Activated naive CD4-positive, alpha-beta T cell treated with anti-CD3 and anti-CD28 coated beads, Interleukin-2, amount 50 U/mL, for 72 hours (primary cell): ENCODE data around the gene PATJ. TPM values are rescaled to one million over a fixed set of nuclear protein-coding genes. Genes with fewer than 3 reads are reported as not detected.
"Not testable (repeated sequence)": the region's sequence is repeated elsewhere in the genome, so short reads cannot be mapped to it uniquely, and the experiment has no call there.

ENCODE experiments used
- ATAC-seq, 2 donors: fragments of 150-1000 bp; cut with Tn5 transposase; 2 replicates each; pipeline ENCODE4 v1.10.0; 2021; ENCODE audit warnings: mild to moderate bottlenecking in 2 of 2, moderate library complexity in 2 of 2
- DNase-seq, 2 donors: peaks; one replicate each; pipeline ENCODE4 v3.0.0; 2021 to 2022; ENCODE audit warnings: low spot score in 2 of 2
- H3K27ac Mint-ChIP-seq, 2 donors: one replicate each; pipeline ENCODE4 v1.8.0; 2022; ENCODE audit warnings: mild to moderate bottlenecking in 2 of 2, mixed read lengths in 2 of 2
- H3K36me3 Mint-ChIP-seq, 2 donors: one replicate each; pipeline ENCODE4 v1.8.0; 2022; ENCODE audit warnings: mixed read lengths in 2 of 2
- H3K9me3 Mint-ChIP-seq, 2 donors: one replicate each; pipeline ENCODE4 v1.8.0; 2022; ENCODE audit warnings: mixed read lengths in 2 of 2
- total RNA-seq, 2 donors: library from RNA; stranded (reverse); gene quantifications; one replicate each; pipeline ENCODE4 v1.2.3, GENCODE V29; 2022

The PATJ gene
- total RNA-seq, 2 donors from 2014 or later = 21.5 to 24.7 TPM

GRCh38 chr1:62185677-62186076 is 443.4 kb downstream of the PATJ start:
- DNase-seq = no peak
- Mint-ChIP-seq H3K27ac (no peak overlapping the region), H3K36me3 (no peaks in the 10 kb centered on the region), H3K9me3 (no peaks in the 10 kb centered on the region)
- ATAC-seq = no peak

GRCh38 chr1:62187548-62187947 is 445.3 kb downstream of the PATJ start:
- no peak for ATAC-seq
- no peaks in the 10 kb centered on the region for H3K36me3 Mint-ChIP-seq
- no peaks in the 10 kb centered on the region for H3K9me3 Mint-ChIP-seq
- no peak for DNase-seq
- H3K27ac Mint-ChIP-seq = no peak overlapping the region

- DNase-seq = no peak
- no peak for ATAC-seq
- Mint-ChIP-seq H3K27ac (no peak overlapping the region), H3K36me3 (no peaks in the 10 kb centered on the region), H3K9me3 (no peaks in the 10 kb centered on the region)
These were observed 445.8 kb downstream of the PATJ start for GRCh38 chr1:62188111-62188510.

GRCh38 chr1:62194651-62195544 is 452.6 kb downstream of the PATJ start, which contains the start of gene L1TD1:
TSS of gene L1TD1 (plus strand) at chr1:62194849. CDS start at chr1:62206629, 11,780 bp downstream.
- ATAC-seq = peak in 1 of 2 donors; percentile 7
- no peak for DNase-seq
- Mint-ChIP-seq H3K27ac (no peak within 1 kb of the TSS), H3K36me3 (peaks cover 0 to 11% of the 10 kb centered on the region in 2 donors), H3K9me3 (no peaks in the 10 kb centered on the region)

- DNase-seq (no peak), ATAC-seq (no peak)
- no peak overlapping the region for H3K27ac Mint-ChIP-seq
- no peaks in the 10 kb centered on the region for H3K9me3 Mint-ChIP-seq
- peaks cover 0 to 11% of the 10 kb centered on the region in 2 donors for H3K36me3 Mint-ChIP-seq
These were observed 453.9 kb downstream of the PATJ start for GRCh38 chr1:62196086-62196690.

GRCh38 chr1:62198069-62198780 is 455.9 kb downstream of the PATJ start:
- peaks cover 0 to 11% of the 10 kb centered on the region in 2 donors for H3K36me3 Mint-ChIP-seq
- no peak for DNase-seq
- no peak overlapping the region for H3K27ac Mint-ChIP-seq
- no peak for ATAC-seq
- H3K9me3 Mint-ChIP-seq = no peaks in the 10 kb centered on the region

GRCh38 chr1:62198781-62199125 is 456.5 kb downstream of the PATJ start:
- DNase-seq (no peak), ATAC-seq (no peak)
- peaks cover 0 to 11% of the 10 kb centered on the region in 2 donors for H3K36me3 Mint-ChIP-seq
- H3K27ac Mint-ChIP-seq = no peak overlapping the region
- H3K9me3 Mint-ChIP-seq = no peaks in the 10 kb centered on the region

- ATAC-seq (no peak), DNase-seq (no peak)
- H3K36me3 Mint-ChIP-seq = peaks cover 17 to 25% of the 10 kb centered on the region in 2 donors
- H3K9me3 Mint-ChIP-seq = peaks cover 19 to 27% of the 10 kb centered on the region in 2 donors
- H3K27ac Mint-ChIP-seq = no peak overlapping the region
These were observed 464.9 kb downstream of the PATJ start for GRCh38 chr1:62207187-62207586.

- DNase-seq (no peak), ATAC-seq (no peak)
- peaks cover 19 to 27% of the 10 kb centered on the region in 2 donors for H3K9me3 Mint-ChIP-seq
- no peak overlapping the region for H3K27ac Mint-ChIP-seq
- peaks cover 17 to 25% of the 10 kb centered on the region in 2 donors for H3K36me3 Mint-ChIP-seq
These were observed 465.8 kb downstream of the PATJ start for GRCh38 chr1:62208087-62208486.

- Mint-ChIP-seq H3K9me3 (peaks cover 19 to 27% of the 10 kb centered on the region in 2 donors), H3K36me3 (peaks cover 17 to 25% of the 10 kb centered on the region in 2 donors), H3K27ac (no peak overlapping the region)
- no peak for DNase-seq
- ATAC-seq = no peak
These were observed 466.7 kb downstream of the PATJ start for GRCh38 chr1:62208970-62209369.

- H3K27ac Mint-ChIP-seq = no peak overlapping the region
- DNase-seq (no peak), ATAC-seq (peak in 1 of 2 donors; percentile 31)
- H3K9me3 Mint-ChIP-seq = peaks cover 19 to 27% of the 10 kb centered on the region in 2 donors
- peaks cover 17 to 25% of the 10 kb centered on the region in 2 donors for H3K36me3 Mint-ChIP-seq
These were observed 467.8 kb downstream of the PATJ start for GRCh38 chr1:62209931-62210595.

- Mint-ChIP-seq H3K27ac (no peak overlapping the region), H3K36me3 (peaks cover 17 to 25% of the 10 kb centered on the region in 2 donors), H3K9me3 (peaks cover 19 to 27% of the 10 kb centered on the region in 2 donors)
- DNase-seq = no peak
- ATAC-seq = no peak
These were observed 468.7 kb downstream of the PATJ start for GRCh38 chr1:62210960-62211359.

GRCh38 chr1:62212411-62212810 is 470.1 kb downstream of the PATJ start:
- Mint-ChIP-seq H3K27ac (no peak overlapping the region), H3K36me3 (peaks cover 17 to 18% of the 10 kb centered on the region in 2 donors), H3K9me3 (peaks cover 15 to 18% of the 10 kb centered on the region in 2 donors)

GRCh38 chr1:62213075-62213914 is 471.0 kb downstream of the PATJ start:
- ATAC-seq (no peak), DNase-seq (no peak)
- H3K27ac Mint-ChIP-seq = no peak overlapping the region
- peaks cover 17 to 18% of the 10 kb centered on the region in 2 donors for H3K36me3 Mint-ChIP-seq
- H3K9me3 Mint-ChIP-seq = peaks cover 15 to 18% of the 10 kb centered on the region in 2 donors

More at GRCh38 chr1:62212411-62212810, 470.1 kb downstream of the PATJ start:
- ATAC-seq (no peak), DNase-seq (no peak)

- H3K27ac Mint-ChIP-seq = no peak overlapping the region
- no peak for DNase-seq
- no peaks in the 10 kb centered on the region for H3K9me3 Mint-ChIP-seq
- no peaks in the 10 kb centered on the region for H3K36me3 Mint-ChIP-seq
- no peak for ATAC-seq
These were observed 476.3 kb downstream of the PATJ start for GRCh38 chr1:62218604-62219003.

- not testable (repeated sequence) for H3K27ac Mint-ChIP-seq, H3K36me3 Mint-ChIP-seq, ATAC-seq, H3K9me3 Mint-ChIP-seq, DNase-seq
These were observed 478.2 kb downstream of the PATJ start for GRCh38 chr1:62220456-62220855.
